ENCODE data around the gene NEK1. TPM values are rescaled to one million over a fixed set of nuclear protein-coding genes. Genes with fewer than 3 reads are reported as not detected.

Gene NEK1
- total and polyA plus RNA-seq, 2 donors (not counting 1 experiment from before 2014, with no cell fraction given), result 3.3 to 21.4 TPM

DNA sequence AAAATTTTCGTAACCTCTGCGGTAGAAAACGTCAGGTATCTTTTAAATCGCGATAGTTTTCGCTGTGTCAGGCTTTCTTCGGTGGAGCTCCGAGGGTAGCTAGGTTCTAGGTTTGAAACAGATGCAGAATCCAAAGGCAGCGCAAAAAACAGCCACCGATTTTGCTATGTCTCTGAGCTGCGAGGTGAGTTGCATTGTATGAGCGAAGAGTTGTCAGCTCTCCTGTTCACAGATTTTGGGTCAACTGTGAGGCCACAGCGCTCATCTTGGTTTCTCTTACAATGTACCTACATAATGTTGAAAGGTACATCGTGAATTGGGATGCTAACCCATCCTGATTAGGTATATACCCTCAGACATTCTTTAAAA is 8.5 kb upstream of the NEK1 start:
- H3K4me3 ChIP-seq (ENCODE audit: control extremely low read depth in 1 of 5, extremely low read depth in 1 of 5, insufficient read depth in 1 of 5, low read depth in 2 of 5, low read length in 4 of 5), result peak overlapping the region; percentile 61 to 100 (median 95)
- Mint-ChIP-seq H3K4me3 (peak overlapping the region; percentile 96), H3K27me3 (no peaks in the 10 kb centered on the region), H3K27ac (peak overlapping the region; percentile 100), H3K9me3 (ENCODE audit: insufficient read depth) (no peaks in the 10 kb centered on the region), H3K4me1 (peaks cover 42% of the 10 kb centered on the region)
- H2AFZ ChIP-seq (ENCODE audit: insufficient read depth, low read depth, low read length, poor library complexity, severe bottlenecking), result peak overlapping the region; percentile 66
- H4K20me1 ChIP-seq (ENCODE audit: control insufficient read depth, insufficient read depth, low read length, poor library complexity, severe bottlenecking), result peaks cover 3% of the 10 kb centered on the region
- no peak for TF ChIP-seq EZH2 (IDR thresholded peaks at IDR 0.05; ENCODE audit: borderline replicate concordance, insufficient read depth, low read depth, low read length, poor library complexity, severe bottlenecking)
- TF ChIP-seq, protein P1, sequence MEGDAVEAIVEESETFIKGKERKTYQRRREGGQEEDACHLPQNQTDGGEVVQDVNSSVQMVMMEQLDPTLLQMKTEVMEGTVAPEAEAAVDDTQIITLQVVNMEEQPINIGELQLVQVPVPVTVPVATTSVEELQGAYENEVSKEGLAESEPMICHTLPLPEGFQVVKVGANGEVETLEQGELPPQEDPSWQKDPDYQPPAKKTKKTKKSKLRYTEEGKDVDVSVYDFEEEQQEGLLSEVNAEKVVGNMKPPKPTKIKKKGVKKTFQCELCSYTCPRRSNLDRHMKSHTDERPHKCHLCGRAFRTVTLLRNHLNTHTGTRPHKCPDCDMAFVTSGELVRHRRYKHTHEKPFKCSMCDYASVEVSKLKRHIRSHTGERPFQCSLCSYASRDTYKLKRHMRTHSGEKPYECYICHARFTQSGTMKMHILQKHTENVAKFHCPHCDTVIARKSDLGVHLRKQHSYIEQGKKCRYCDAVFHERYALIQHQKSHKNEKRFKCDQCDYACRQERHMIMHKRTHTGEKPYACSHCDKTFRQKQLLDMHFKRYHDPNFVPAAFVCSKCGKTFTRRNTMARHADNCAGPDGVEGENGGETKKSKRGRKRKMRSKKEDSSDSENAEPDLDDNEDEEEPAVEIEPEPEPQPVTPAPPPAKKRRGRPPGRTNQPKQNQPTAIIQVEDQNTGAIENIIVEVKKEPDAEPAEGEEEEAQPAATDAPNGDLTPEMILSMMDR (IDR thresholded peaks at IDR 0.05), result no peak
- H3K27ac ChIP-seq (ENCODE audit: low read length in 2 of 2), result peak overlapping the region; percentile 98
- H3K79me2 ChIP-seq (ENCODE audit: control insufficient read depth, insufficient read depth, low read length), result peaks cover 51% of the 10 kb centered on the region
- 1% methylated on average over 10 of the region's 14 CpGs for WGBS (ENCODE audit: insufficient coverage)
- peak overlapping the region; percentile 79 for H3K4me2 ChIP-seq (replicated peaks; ENCODE audit: low read depth, low read length, poor library complexity, severe bottlenecking)
- DNase-seq (no peak), ATAC-seq (ENCODE audit: low read depth) (no peak)
- H3K9ac ChIP-seq (ENCODE audit: low read length), result peak overlapping the region; percentile 95
- CTCF ChIA-PET, result interaction anchor here (1.9 kb wide), 1 partner anchor 9 kb away, joined by 8 read pairs; the partner anchor contains the start of gene NEK1
- intact Hi-C loops (cut with micrococcal nuclease), result loop anchor here (1.0 kb wide), 4 partner anchors 9 to 611 kb away; partner anchors contain the start of genes CBR4 and NEK1
- no peaks in the 10 kb centered on the region for H3K9me3 ChIP-seq (ENCODE audit: control extremely low read depth in 1 of 3, control insufficient read depth in 2 of 3, insufficient read depth in 1 of 3, low read length in 2 of 3)
- H3K4me1 ChIP-seq (ENCODE audit: control insufficient read depth in 2 of 2, insufficient read depth in 2 of 2, low read length in 2 of 2), result peaks cover 18 to 23% of the 10 kb centered on the region in 2 donors
- POLR2A ChIA-PET, result interaction anchor here (0.6 to 1.5 kb wide), 2 partner anchors 39 to 148 kb away, joined by 5 to 7 read pairs; no protein-coding TSS in a partner anchor
- no peaks in the 10 kb centered on the region for H3K27me3 ChIP-seq (replicated peaks in 1 of 4; ENCODE audit: control extremely low read depth in 1 of 4, control insufficient read depth in 3 of 4, insufficient read depth in 4 of 4, low read length in 3 of 4)
- H3K36me3 ChIP-seq (replicated peaks in 1 of 2; ENCODE audit: control extremely low read depth in 1 of 2, control insufficient read depth in 1 of 2, extremely low read depth in 1 of 2, insufficient read depth in 2 of 2, low read length in 1 of 2), result no peaks in the 10 kb centered on the region

All from B cell (primary cell).